Mucosa of descending colon (tissue), 3 donors: ENCODE data around the gene ADNP2. TPM values are rescaled to one million over a fixed set of nuclear protein-coding genes. Genes with fewer than 3 reads are reported as not detected.

Experiments used
- ATAC-seq: fragments of 200-7000 bp; cut with Tn5 transposase; one replicate; pipeline ENCODE4 v1.9.1; 2020; ENCODE audit warnings: mild to moderate bottlenecking, moderate library complexity
- DNase-seq, 3 donors: peaks; one replicate each; pipeline ENCODE4 v3.0.0-alpha.2; 2020
- H3K36me3 ChIP-seq: fragments of 200-600 bp; one replicate; pipeline ENCODE4 v1.8.0; 2021; ENCODE audit warnings: low read depth, mild to moderate bottlenecking
- H3K4me1 ChIP-seq: fragments of 200-600 bp; one replicate; pipeline ENCODE4 v1.8.0; 2021; ENCODE audit warnings: low read depth, mild to moderate bottlenecking
- H3K4me3 ChIP-seq: fragments of 200-600 bp; one replicate; pipeline ENCODE4 v1.8.0; 2021; ENCODE audit warnings: mild to moderate bottlenecking
- H3K9me3 ChIP-seq: fragments of 200-600 bp; one replicate; pipeline ENCODE4 v1.8.0; 2021; ENCODE audit warnings: mild to moderate bottlenecking
- intact Hi-C, 2 donors: fragments of 100-400 bp; cut with DNase I in 1 of 2; cut with micrococcal nuclease in 1 of 2; formaldehyde crosslinking; loops; one replicate each; pipeline versions ENCODE4 v1.11.0 to v1.11.1; 2022; cut with DNase I, micrococcal nuclease
- total RNA-seq, 3 donors: library from RNA; stranded (reverse); fragmentation: NEBNext Ultra II Directional in 2 of 3; extraction: Animal tissue kit (Norgen Biotek cat#: 25700) in 2 of 3; gene quantifications; one replicate each; pipeline versions ENCODE4 v1.2.1 to v1.2.4, GENCODE V29; 2021 to 2023
- TF ChIP-seq, protein P1 (sequence below): fragments of 200-600 bp; IDR thresholded peaks from one replicate; pipeline ENCODE4 v1.8.0; 2022; ENCODE audit warnings: antibody characterized with exemption, mild to moderate bottlenecking
- donor health status: DM: no; HTN: no; CAD: no; lungs with moderate emphysema.
- donor health status: DM: no; HTN: no; CAD: no.
- donor health status: DM: no; HTN: yes; CAD: no.

ADNP2 gene
- total RNA-seq, 3 donors from 2014 or later, result 16.7 to 18.3 (median 17.7) TPM

DNA sequence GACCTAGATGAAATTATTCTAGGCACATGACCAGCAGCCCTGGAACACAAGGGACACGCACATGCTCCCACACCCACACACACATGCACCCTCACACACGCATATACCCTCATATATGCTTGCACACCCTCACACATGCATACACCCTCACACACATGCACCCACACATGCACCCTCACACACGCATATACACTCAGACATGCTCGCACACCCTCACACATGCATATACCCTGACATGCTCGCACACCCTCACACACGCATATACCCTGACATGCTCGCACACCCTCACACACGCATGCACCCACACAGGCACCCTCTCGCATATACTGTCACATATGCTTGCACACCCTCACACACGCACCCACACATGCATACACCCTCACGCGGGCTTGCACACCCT is 76.5 kb downstream of the ADNP2 start:
- intact Hi-C loops, result no loop called here
- H3K36me3 ChIP-seq, result no peaks in the 10 kb centered on the region
- ATAC-seq, result no peak

DNA sequence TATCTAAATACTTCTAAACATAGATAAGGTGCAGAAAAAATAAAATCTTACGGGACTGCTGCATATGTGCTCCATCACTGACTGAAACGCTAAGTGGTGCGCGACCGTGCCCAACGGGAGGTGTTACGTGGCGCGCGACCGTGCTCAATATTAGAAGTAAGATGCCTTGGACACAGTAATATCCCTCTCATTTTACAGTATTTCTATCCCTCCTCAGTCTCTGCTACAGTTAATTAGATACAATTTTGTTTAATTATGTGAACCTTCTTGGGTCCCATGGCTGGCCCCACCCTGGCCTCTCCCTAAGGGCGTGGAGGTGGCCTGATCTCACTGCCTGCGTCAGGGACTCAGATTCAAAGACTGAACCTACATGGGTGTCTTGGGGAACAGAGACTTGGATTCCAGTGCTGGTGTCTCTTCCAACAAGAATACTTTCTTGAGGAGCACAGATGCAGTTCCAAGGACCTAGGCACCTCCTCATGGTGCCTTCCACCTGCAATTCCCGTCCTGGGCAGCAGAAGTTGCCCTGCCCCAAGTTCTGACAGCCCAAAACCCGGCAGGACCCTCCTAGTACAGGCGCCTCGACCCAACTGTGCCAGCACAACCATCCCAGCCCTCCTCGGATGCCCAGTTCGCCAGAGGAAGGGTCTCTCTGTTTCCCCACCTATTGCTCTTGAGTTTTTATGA is 79.0 kb downstream of the ADNP2 start:
- ATAC-seq (no peak), DNase-seq (no peak)
- Histone ChIP-seq H3K4me1 (no peaks in the 10 kb centered on the region), H3K36me3 (no peaks in the 10 kb centered on the region), H3K9me3 (no peaks in the 10 kb centered on the region), H3K4me3 (no peak overlapping the region)
- TF ChIP-seq, protein P1, sequence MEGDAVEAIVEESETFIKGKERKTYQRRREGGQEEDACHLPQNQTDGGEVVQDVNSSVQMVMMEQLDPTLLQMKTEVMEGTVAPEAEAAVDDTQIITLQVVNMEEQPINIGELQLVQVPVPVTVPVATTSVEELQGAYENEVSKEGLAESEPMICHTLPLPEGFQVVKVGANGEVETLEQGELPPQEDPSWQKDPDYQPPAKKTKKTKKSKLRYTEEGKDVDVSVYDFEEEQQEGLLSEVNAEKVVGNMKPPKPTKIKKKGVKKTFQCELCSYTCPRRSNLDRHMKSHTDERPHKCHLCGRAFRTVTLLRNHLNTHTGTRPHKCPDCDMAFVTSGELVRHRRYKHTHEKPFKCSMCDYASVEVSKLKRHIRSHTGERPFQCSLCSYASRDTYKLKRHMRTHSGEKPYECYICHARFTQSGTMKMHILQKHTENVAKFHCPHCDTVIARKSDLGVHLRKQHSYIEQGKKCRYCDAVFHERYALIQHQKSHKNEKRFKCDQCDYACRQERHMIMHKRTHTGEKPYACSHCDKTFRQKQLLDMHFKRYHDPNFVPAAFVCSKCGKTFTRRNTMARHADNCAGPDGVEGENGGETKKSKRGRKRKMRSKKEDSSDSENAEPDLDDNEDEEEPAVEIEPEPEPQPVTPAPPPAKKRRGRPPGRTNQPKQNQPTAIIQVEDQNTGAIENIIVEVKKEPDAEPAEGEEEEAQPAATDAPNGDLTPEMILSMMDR, result no peak
- intact Hi-C loops, result no loop called here

More for the DNA sequence above, 76.5 kb downstream of the ADNP2 start:
- Histone ChIP-seq H3K9me3 (no peaks in the 10 kb centered on the region), H3K4me3 (no peak overlapping the region), H3K4me1 (no peaks in the 10 kb centered on the region)
- TF ChIP-seq, protein P1, result no peak
- DNase-seq, result no peak

DNA sequence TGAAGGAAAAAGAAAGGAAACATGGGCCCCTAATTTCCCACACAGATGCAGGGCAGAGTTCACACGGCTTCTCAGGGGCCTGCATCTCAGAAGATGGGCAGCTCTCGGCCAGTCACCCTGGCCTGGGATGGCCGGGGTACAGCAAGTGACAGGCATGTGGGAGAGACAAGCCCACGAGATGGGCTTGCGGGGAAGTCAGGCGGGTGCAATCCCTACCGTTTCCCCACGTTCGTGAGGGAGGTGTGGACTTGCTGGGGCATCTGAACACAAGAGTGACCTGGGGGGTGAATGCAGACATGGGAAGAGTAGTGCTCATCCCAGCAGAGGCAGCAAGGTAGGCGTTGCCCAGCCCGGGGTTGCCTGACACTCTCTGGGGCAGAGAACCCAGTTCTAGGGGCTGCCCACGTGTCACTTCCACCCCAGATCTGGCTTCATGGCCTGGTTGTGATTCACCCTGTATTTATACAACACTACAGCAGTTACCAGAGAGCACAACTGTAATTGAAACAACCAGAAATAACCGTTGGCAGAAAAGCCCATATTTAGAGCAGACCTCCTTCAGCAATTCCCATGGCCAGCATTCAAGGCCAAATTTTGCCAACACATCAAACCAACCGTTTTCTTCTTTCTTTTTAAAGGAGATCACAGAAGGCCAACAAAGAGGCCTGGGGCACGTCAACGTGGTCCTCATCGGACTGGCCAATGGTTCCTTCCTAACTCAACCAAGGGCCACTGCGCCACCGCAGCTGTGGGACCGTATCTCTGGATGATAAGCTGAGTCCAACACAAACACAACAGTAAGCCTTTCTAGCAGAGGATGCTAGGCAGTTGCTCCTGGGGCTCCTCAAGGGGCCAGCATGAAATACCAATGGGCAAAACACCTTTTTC is 79.8 kb downstream of the ADNP2 start:
- no peaks in the 10 kb centered on the region for H3K4me1 ChIP-seq
- H3K9me3 ChIP-seq, result no peaks in the 10 kb centered on the region
- TF ChIP-seq, protein P1, result no peak
- ATAC-seq (no peak), DNase-seq (no peak)
- intact Hi-C loops, result no loop called here
- H3K36me3 ChIP-seq, result no peaks in the 10 kb centered on the region
- no peak overlapping the region for H3K4me3 ChIP-seq

DNA sequence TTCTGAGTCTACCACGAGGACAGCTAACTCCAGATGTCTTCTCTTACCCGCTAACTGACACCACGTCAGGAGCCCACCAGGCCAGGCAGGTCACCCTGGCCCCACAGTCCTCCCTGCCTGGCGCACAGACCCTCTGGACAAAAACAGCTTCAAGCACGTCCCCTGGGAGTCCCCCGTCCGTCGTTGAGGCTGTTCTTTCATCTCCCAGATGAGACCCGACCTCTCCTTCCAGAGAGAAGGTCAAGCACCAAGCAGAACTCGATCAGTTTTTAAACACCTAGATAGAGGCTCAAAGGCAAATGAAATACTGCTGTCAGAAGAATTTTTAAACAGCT is 80.4 kb downstream of the ADNP2 start:
- intact Hi-C loops, result no loop called here
- Histone ChIP-seq H3K4me1 (no peaks in the 10 kb centered on the region), H3K36me3 (no peaks in the 10 kb centered on the region), H3K9me3 (no peaks in the 10 kb centered on the region), H3K4me3 (no peak overlapping the region)
- TF ChIP-seq, protein P1, result no peak
- ATAC-seq, result no peak
- no peak for DNase-seq

Other genes starting within 250 kb of the ADNP2 start
- gene SLC66A2, start 157.6 kb upstream of the ADNP2 start, total RNA-seq, result 10 to 100 TPM; 54.5 to 90.1 (median 68.6) TPM
- gene HSBP1L1, start 144.6 kb upstream of the ADNP2 start, total RNA-seq, result 10 to 100 TPM; 33.8 to 73.7 (median 68.4) TPM
- gene TXNL4A, start 120.7 kb upstream of the ADNP2 start, total RNA-seq, result 10 to 100 TPM; 64.1 to 83.4 (median 76.7) TPM
- gene RBFA, start 74.8 kb upstream of the ADNP2 start, total RNA-seq, result 10 to 100 TPM; 14.5 to 19.1 (median 18.4) TPM
- 1 to 10 TPM in 2 of 3 donors, under 1 TPM in 1; 0.58 to 8.5 (median 2.0) TPM for gene PARD6G, start 138.3 kb downstream of the ADNP2 start, total RNA-seq